Gastrocnemius medialis (tissue), 4 donors: ENCODE results near the gene INPP5D. TPM values are rescaled to one million over a fixed set of nuclear protein-coding genes. Genes with fewer than 3 reads are reported as not detected.
A peak's percentile ranks its signal among the peaks of the same experiment; 100 is the strongest.

Experiments
- ATAC-seq, 2 donors: fragments of 150-250 bp; one replicate each; pipeline ENCODE4 v1.9.1; 2016
- DNase-seq, 2 donors: peaks; one replicate each; pipeline ENCODE4 v3.0.0-alpha.2; 2019
- H3K27ac ChIP-seq, 4 donors: fragments of 200-600 bp; sonication (generic); 1 replicate in 1 of 4; 2 replicates in 3 of 4; pipeline ENCODE4 v1.5.1; 2016 to 2018; ENCODE audit warnings: mild to moderate bottlenecking in 2 of 4, moderate library complexity in 1 of 4
- H3K27me3 ChIP-seq, 3 donors: fragments of 200-600 bp; sonication (generic) in 2 of 3; 1 replicate in 1 of 3; 2 replicates in 2 of 3; pipeline versions ENCODE4 v1.5.1 to v1.6.0; 2016 to 2019; ENCODE audit warnings: mild to moderate bottlenecking in 1 of 3, moderate library complexity in 1 of 3
- H3K36me3 ChIP-seq, 2 donors: fragments of 200-600 bp; sonication (generic) in 1 of 2; one replicate each; pipeline ENCODE4 v1.5.1; 2017 to 2018
- H3K4me1 ChIP-seq, 2 donors: fragments of 200-600 bp; sonication (generic) in 1 of 2; one replicate each; pipeline ENCODE4 v1.5.1; 2016 to 2017; ENCODE audit warnings: mild to moderate bottlenecking in 2 of 2
- H3K4me3 ChIP-seq, 4 donors: fragments of 200-600 bp; sonication (generic) in 3 of 4; 1 replicate in 1 of 4; 2 replicates in 3 of 4; pipeline ENCODE4 v1.5.1; 2016 to 2019; ENCODE audit warnings: mild to moderate bottlenecking in 2 of 4
- H3K9me3 ChIP-seq, 3 donors: fragments of 200-600 bp; sonication (generic) in 2 of 3; 1 replicate in 1 of 3; 2 replicates in 2 of 3; pipeline ENCODE4 v1.5.1; 2016 to 2019
- CTCF ChIP-seq, 5 experiments: fragments of 450-650 bp in 3 of 5; fragments of 200-600 bp in 2 of 5; sonication (generic) in 2 of 5; IDR thresholded peaks in 4 of 5; conservative IDR thresholded peaks in 1 of 5; 1 replicate in 4 of 5; 2 replicates in 1 of 5; pipeline ENCODE4 v1.5.1; 2016 to 2019; ENCODE audit warnings: antibody characterized with exemption in 5 of 5, mild to moderate bottlenecking in 3 of 5, moderate library complexity in 3 of 5
- POLR2A ChIP-seq, 2 donors: fragments of 450-650 bp; IDR thresholded peaks; one replicate each; pipeline ENCODE4 v1.6.1; 2017; ENCODE audit warnings: antibody characterized with exemption in 2 of 2, mild to moderate bottlenecking in 2 of 2, moderate library complexity in 2 of 2
- in situ Hi-C, 4 donors: fragments of 200-750 bp; cut with MboI; loops; one replicate each; pipeline versions ENCODE4 v1.15.0 to v1.8.0; 2017; ENCODE audit warnings: low sequenced_read_pairs in 4 of 4
- intact Hi-C: fragments of 100-400 bp; cut with DNase I; formaldehyde crosslinking; loops from one replicate; pipeline ENCODE4 v1.15.1; 2023; ENCODE audit warnings: low total_unique reads
- total RNA-seq, 4 donors: library from RNA; depleted of rRNA; stranded (reverse); fragments of >200 nt; gene quantifications; one replicate each; pipeline versions ENCODE4 v1.1.0 to v1.2.3, GENCODE V29; 2016

Gene INPP5D
- total RNA-seq, 4 donors from 2014 or later = 1.7 to 18.7 (median 4.9) TPM

GRCh38 chr2:233112776-233113452 is 52.8 kb downstream of the INPP5D start:
- DNase-seq (no peak), ATAC-seq (no peak)
- intact Hi-C loops (no loop called here), in situ Hi-C loops (no loop called here)
- no peak overlapping the region for H3K4me3 ChIP-seq
- H3K27ac ChIP-seq = no peak overlapping the region
- no peak for TF ChIP-seq CTCF (IDR thresholded peaks at IDR 0.05 in 4 of 5, conservative IDR thresholded peaks at IDR 0.05 in 1 of 5)
- H3K36me3 ChIP-seq = no peaks in the 10 kb centered on the region
- H3K27me3 ChIP-seq = peaks cover 0 to 9% (median 2%) of the 10 kb centered on the region in 3 donors
- H3K4me1 ChIP-seq = no peaks in the 10 kb centered on the region
- no peaks in the 10 kb centered on the region for H3K9me3 ChIP-seq

GRCh38 chr2:233114421-233114861 is 54.3 kb downstream of the INPP5D start:
- no peak for TF ChIP-seq CTCF (IDR thresholded peaks at IDR 0.05 in 4 of 5, conservative IDR thresholded peaks at IDR 0.05 in 1 of 5)
- TF ChIP-seq POLR2A (IDR thresholded peaks at IDR 0.05) = no peak
- in situ Hi-C loops (no loop called here), intact Hi-C loops (no loop called here)
- Histone ChIP-seq H3K36me3 (no peaks in the 10 kb centered on the region), H3K4me3 (no peak overlapping the region), H3K27ac (no peak overlapping the region), H3K9me3 (no peaks in the 10 kb centered on the region), H3K4me1 (no peaks in the 10 kb centered on the region), H3K27me3 (no peaks in the 10 kb centered on the region)
- ATAC-seq (no peak), DNase-seq (no peak)

GRCh38 chr2:233115121-233115520 is 55.0 kb downstream of the INPP5D start:
- no peak overlapping the region for H3K27ac ChIP-seq

GRCh38 chr2:233115741-233116140 is 55.6 kb downstream of the INPP5D start:
- Histone ChIP-seq H3K4me1 (no peaks in the 10 kb centered on the region), H3K27ac (no peak overlapping the region), H3K9me3 (no peaks in the 10 kb centered on the region), H3K4me3 (no peak overlapping the region), H3K36me3 (no peaks in the 10 kb centered on the region), H3K27me3 (no peaks in the 10 kb centered on the region)
- in situ Hi-C loops (no loop called here), intact Hi-C loops (no loop called here)
- DNase-seq (no peak), ATAC-seq (no peak)
- no peak for TF ChIP-seq POLR2A (IDR thresholded peaks at IDR 0.05)
- TF ChIP-seq CTCF (IDR thresholded peaks at IDR 0.05 in 4 of 5, conservative IDR thresholded peaks at IDR 0.05 in 1 of 5) = no peak

More at GRCh38 chr2:233115121-233115520, 55.0 kb downstream of the INPP5D start:
- Histone ChIP-seq H3K4me3 (no peak overlapping the region), H3K9me3 (no peaks in the 10 kb centered on the region), H3K4me1 (no peaks in the 10 kb centered on the region), H3K27me3 (no peaks in the 10 kb centered on the region), H3K36me3 (no peaks in the 10 kb centered on the region)
- intact Hi-C loops = no loop called here
- TF ChIP-seq POLR2A (IDR thresholded peaks at IDR 0.05) (no peak), CTCF (IDR thresholded peaks at IDR 0.05 in 4 of 5, conservative IDR thresholded peaks at IDR 0.05 in 1 of 5) (no peak)
- peak in 1 of 2 donors; percentile 41 for ATAC-seq
- in situ Hi-C loops = no loop called here
- DNase-seq = no peak

GRCh38 chr2:233116946-233117345 is 56.8 kb downstream of the INPP5D start:
- ATAC-seq (no peak), DNase-seq (no peak)
- Histone ChIP-seq H3K4me3 (no peak overlapping the region), H3K36me3 (no peaks in the 10 kb centered on the region), H3K27ac (no peak overlapping the region), H3K27me3 (no peaks in the 10 kb centered on the region), H3K9me3 (no peaks in the 10 kb centered on the region), H3K4me1 (no peaks in the 10 kb centered on the region)
- in situ Hi-C loops (no loop called here), intact Hi-C loops (no loop called here)
- TF ChIP-seq CTCF (IDR thresholded peaks at IDR 0.05 in 4 of 5, conservative IDR thresholded peaks at IDR 0.05 in 1 of 5) (no peak), POLR2A (IDR thresholded peaks at IDR 0.05) (no peak)
